Ascending aorta (tissue), 2 donors: ENCODE measurements around the gene FOCAD. TPM values are rescaled to one million over a fixed set of nuclear protein-coding genes. Genes with fewer than 3 reads are reported as not detected.
"Not testable (repeated sequence)": the region's sequence is repeated elsewhere in the genome, so short reads cannot be mapped to it uniquely, and the experiment has no call there.

Experiments
- DNase-seq, 2 donors: peaks; one replicate each; pipeline ENCODE4 v3.0.0-alpha.2; 2019; ENCODE audit warnings: low spot score in 2 of 2
- H3K27ac ChIP-seq, 2 donors: fragments of 200-600 bp; sonication (generic); one replicate each; pipeline ENCODE4 v1.5.1; 2016 to 2017; ENCODE audit warnings: mild to moderate bottlenecking in 1 of 2
- H3K27me3 ChIP-seq: fragments of 200-600 bp; sonication (generic); one replicate; pipeline ENCODE4 v1.5.1; 2017
- H3K36me3 ChIP-seq, 2 donors: fragments of 200-600 bp; sonication (generic); one replicate each; pipeline ENCODE4 v1.5.1; 2016
- H3K4me1 ChIP-seq, 2 donors: fragments of 200-600 bp; sonication (generic); one replicate each; pipeline ENCODE4 v1.5.1; 2016 to 2017; ENCODE audit warnings: mild to moderate bottlenecking in 1 of 2
- H3K4me3 ChIP-seq, 2 donors: fragments of 200-600 bp; sonication (generic); one replicate each; pipeline ENCODE4 v1.5.1; 2016 to 2017; ENCODE audit warnings: mild to moderate bottlenecking in 1 of 2
- H3K9me3 ChIP-seq, 2 donors: fragments of 200-600 bp; sonication (generic); one replicate each; pipeline ENCODE4 v1.5.1; 2016
- CTCF ChIP-seq, 3 experiments: fragments of 200-600 bp in 2 of 3; fragments of 450-650 bp in 1 of 3; sonication (generic) in 2 of 3; IDR thresholded peaks; one replicate each; pipeline ENCODE4 v1.5.1; 2016 to 2019; ENCODE audit warnings: antibody characterized with exemption in 3 of 3, mild to moderate bottlenecking in 1 of 3, moderate library complexity in 1 of 3
- intact Hi-C: fragments of 100-400 bp; cut with DNase I; formaldehyde crosslinking; loops from one replicate; pipeline ENCODE4 v1.15.1; 2023
- total RNA-seq: library from RNA; depleted of rRNA; stranded (reverse); fragments of >200 nt; gene quantifications from one replicate; pipeline ENCODE4 v1.1.0, GENCODE V29; 2016

The FOCAD gene
- total RNA-seq, 1 donor from 2014 or later = 64.3 TPM

GRCh38 chr9:20643660-20644059 is 40.4 kb upstream of the FOCAD start:
- no peaks in the 10 kb centered on the region for H3K27me3 ChIP-seq
- H3K27ac ChIP-seq = no peak overlapping the region
- TF ChIP-seq CTCF (IDR thresholded peaks at IDR 0.05) = no peak
- no peaks in the 10 kb centered on the region for H3K9me3 ChIP-seq
- DNase-seq = no peak
- intact Hi-C loops = no loop called here
- no peaks in the 10 kb centered on the region for H3K4me1 ChIP-seq
- H3K36me3 ChIP-seq = no peaks in the 10 kb centered on the region
- H3K4me3 ChIP-seq = no peak overlapping the region

GRCh38 chr9:20646656-20647055 is 37.4 kb upstream of the FOCAD start:
- DNase-seq = no peak
- Histone ChIP-seq H3K27me3 (no peaks in the 10 kb centered on the region), H3K36me3 (no peaks in the 10 kb centered on the region), H3K9me3 (no peaks in the 10 kb centered on the region), H3K4me3 (no peak overlapping the region), H3K4me1 (no peaks in the 10 kb centered on the region), H3K27ac (no peak overlapping the region)
- intact Hi-C loops = no loop called here
- no peak for TF ChIP-seq CTCF (IDR thresholded peaks at IDR 0.05)

GRCh38 chr9:20649381-20649780 is 34.7 kb upstream of the FOCAD start:
- Histone ChIP-seq H3K4me1 (no peaks in the 10 kb centered on the region), H3K4me3 (no peak overlapping the region), H3K36me3 (no peaks in the 10 kb centered on the region), H3K9me3 (no peaks in the 10 kb centered on the region), H3K27ac (no peak overlapping the region), H3K27me3 (no peaks in the 10 kb centered on the region)
- no peak for DNase-seq
- intact Hi-C loops = no loop called here
- TF ChIP-seq CTCF (IDR thresholded peaks at IDR 0.05) = no peak

GRCh38 chr9:20650313-20650712 is 33.7 kb upstream of the FOCAD start:
- H3K27me3 ChIP-seq = no peaks in the 10 kb centered on the region
- H3K27ac ChIP-seq = no peak overlapping the region
- no peak overlapping the region for H3K4me3 ChIP-seq
- no peaks in the 10 kb centered on the region for H3K36me3 ChIP-seq
- intact Hi-C loops = no loop called here
- no peak for TF ChIP-seq CTCF (IDR thresholded peaks at IDR 0.05)
- no peaks in the 10 kb centered on the region for H3K4me1 ChIP-seq
- no peaks in the 10 kb centered on the region for H3K9me3 ChIP-seq
- DNase-seq = no peak

- no peaks in the 10 kb centered on the region for H3K27me3 ChIP-seq
- intact Hi-C loops = no loop called here
- H3K27ac ChIP-seq = no peak overlapping the region
- no peaks in the 10 kb centered on the region for H3K9me3 ChIP-seq
- no peaks in the 10 kb centered on the region for H3K36me3 ChIP-seq
- H3K4me1 ChIP-seq = no peaks in the 10 kb centered on the region
- no peak for DNase-seq
- no peak for TF ChIP-seq CTCF (IDR thresholded peaks at IDR 0.05)
- H3K4me3 ChIP-seq = no peak overlapping the region
Measured at GRCh38 chr9:20650750-20651299, 33.2 kb upstream of the FOCAD start.

GRCh38 chr9:20651939-20652338 is 32.1 kb upstream of the FOCAD start:
- H3K36me3 ChIP-seq = no peaks in the 10 kb centered on the region
- intact Hi-C loops = no loop called here

GRCh38 chr9:20658246-20658667 is 25.8 kb upstream of the FOCAD start:
- H3K9me3 ChIP-seq, H3K36me3 ChIP-seq, H3K4me1 ChIP-seq, H3K27me3 ChIP-seq, DNase-seq, H3K27ac ChIP-seq, intact Hi-C loops: not testable (repeated sequence)
- H3K4me3 ChIP-seq = peak overlapping the region; percentile 43 to 55

More at GRCh38 chr9:20651939-20652338, 32.1 kb upstream of the FOCAD start:
- H3K4me3 ChIP-seq = no peak overlapping the region
- no peak for DNase-seq
- H3K4me1 ChIP-seq = no peaks in the 10 kb centered on the region
- H3K9me3 ChIP-seq = no peaks in the 10 kb centered on the region
- H3K27ac ChIP-seq = no peak overlapping the region
- TF ChIP-seq CTCF (IDR thresholded peaks at IDR 0.05) = no peak
- no peaks in the 10 kb centered on the region for H3K27me3 ChIP-seq
